ENCODE data around the gene CYTH4.
A peak's percentile ranks its signal among the peaks of the same experiment; 100 is the strongest.
"Not testable (repeated sequence)": the region's sequence is repeated elsewhere in the genome, so short reads cannot be mapped to it uniquely, and the experiment has no call there.

Gene CYTH4

DNA sequence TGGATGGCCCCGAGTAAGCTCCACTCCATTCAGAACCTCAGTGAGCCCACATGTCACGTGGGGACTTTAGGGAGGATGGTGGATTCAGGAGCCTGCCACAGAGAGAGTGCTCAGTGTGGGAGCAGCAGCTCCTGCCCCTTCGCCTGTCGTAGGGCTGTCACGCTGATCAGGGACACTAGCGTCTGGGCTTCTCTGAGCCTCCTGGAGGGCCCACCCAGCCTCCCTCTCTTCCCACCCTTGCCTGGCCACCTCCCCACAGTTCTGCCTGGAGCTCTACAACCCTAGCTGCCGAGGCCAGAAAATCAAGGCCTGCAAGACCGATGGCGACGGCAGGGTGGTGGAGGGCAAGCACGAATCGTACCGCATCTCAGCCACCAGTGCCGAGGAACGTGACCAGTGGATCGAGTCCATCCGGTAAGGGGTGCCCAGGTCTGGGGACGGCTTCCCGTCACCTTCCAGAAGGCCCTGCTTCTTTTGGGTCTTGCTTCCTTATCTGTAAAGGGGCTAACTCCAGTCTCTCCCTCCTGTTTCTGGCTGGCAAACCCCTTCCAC lies 29.5 kb downstream of the CYTH4 start:
- DNase-seq, result no peak

DNA sequence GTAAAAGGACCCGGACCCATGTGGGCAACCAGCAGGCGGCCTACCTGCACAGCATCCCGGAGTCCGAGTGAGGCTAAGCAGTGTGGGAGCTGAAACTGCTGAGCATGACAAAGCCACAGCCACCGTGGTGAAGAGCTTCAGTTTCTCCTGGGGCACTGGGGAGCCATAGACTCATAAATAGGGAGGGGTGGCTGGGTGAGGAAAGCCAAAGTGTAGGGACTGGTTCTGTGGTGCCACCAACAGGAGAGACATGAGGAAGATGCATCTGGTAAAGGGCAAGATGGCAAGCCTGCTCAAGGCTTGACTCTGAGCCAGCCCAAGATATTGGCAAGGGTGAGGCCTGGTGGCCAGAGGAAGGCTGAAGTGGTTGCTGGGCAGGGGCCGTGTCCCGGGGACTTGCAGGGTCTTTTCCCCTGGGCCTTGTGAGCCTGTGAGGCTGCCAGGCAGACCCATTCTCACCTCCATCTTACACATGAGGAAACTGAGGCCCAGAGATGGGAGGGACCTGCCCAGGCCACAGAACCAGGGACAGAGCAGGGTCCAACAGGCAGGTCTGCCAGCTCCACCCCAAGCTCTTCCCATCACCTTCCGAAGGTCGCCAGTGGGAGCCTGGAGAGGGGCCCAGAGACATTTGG lies 30.4 kb downstream of the CYTH4 start:
- peak; percentile 51 for DNase-seq

DNA sequence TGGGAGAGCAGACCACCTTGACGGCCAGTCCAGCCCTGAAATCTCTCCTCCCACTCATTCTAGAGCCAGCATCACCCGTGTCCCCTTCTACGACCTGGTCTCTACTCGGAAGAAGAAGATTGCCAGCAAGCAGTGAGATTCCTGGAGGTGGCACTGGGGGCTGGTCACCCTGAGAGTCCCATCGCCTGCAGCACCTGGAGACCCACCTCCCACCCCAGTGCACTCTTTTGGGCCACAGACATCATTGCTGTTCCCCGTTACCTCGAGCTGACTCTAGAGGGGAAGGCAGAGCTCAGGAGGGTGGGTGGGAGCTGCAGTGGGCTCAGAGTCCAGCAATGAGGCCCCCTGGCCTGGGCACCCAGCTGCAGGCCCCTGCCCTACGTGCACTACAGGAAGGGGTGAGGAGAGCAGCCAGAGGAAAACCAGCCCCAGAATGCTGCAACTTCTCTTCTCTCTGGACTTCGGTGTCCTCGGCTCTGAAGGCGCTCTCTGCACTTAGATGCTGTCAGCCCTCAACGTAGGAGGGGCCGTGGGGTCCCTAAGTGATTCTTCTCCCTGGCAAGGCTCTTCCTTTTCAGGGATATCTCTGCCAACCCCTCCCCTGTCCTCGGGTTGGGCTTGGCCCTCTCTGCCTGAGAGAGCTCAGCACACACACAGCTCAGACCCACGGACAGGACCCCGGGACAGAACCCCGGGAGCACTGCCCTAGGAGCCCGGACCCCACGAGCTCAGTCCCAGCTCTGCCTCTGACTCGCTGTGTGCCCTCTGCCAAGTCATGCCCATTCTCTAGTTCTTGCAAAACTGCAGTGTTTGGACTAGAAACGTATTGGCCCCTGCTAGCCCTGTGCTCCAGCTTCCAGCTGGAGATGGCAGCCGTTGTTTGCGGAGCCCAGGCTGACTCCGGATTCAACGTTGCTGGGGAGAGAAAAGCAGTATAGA lies 31.3 kb downstream of the CYTH4 start:
- DNase-seq, result no peak

- DNase-seq, result peak; percentile 57
Measured at GRCh38 chr22:37314315-37315074, 32.2 kb downstream of the CYTH4 start.

DNA sequence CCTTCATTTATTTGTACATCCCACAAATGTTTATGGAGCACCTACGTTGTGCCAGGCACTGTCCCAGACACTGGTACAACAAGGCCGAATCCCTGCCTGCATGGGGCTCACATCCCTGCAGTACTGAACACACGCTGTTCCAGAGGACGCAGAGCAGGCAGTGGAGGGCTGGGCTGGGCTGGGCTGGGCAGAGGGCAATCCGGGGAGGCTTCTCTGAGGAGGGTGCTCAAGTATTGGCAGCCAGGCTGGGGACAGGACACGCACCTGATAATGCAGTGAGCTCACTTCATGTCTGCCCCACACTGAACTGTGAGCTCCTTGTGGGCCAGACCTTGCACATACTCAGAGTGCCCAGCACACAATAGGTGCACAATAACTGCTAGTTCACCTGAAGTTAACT lies 34.1 kb downstream of the CYTH4 start:
- no peak for DNase-seq

DNA sequence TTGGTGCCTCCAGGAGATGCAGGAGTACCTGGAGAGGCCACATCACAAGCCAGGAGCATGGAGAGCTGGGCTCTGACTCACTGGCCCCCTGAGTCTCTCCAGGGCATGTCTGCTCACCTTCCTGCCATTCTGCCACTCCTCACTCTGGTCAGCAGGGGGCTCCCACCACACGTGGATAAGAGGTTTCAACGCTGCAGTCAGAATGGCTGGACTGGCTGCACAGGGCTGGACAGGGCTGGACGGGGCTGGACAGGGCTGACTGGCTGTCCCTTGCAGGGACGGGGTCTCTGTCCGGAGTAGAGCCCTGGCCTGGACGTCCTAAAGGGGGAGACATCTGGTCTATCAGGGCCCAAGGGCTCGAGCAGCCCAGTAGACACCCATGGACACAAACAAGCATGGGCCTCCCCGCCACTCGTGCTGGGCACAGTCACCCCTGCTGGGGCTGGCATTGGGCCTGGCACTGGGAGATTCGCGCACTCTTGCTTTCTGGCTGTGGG lies 34.6 kb downstream of the CYTH4 start:
- peak; percentile 81 for DNase-seq

GRCh38 chr22:37317698-37318210 lies 35.4 kb downstream of the CYTH4 start:
- no peak for DNase-seq

DNA sequence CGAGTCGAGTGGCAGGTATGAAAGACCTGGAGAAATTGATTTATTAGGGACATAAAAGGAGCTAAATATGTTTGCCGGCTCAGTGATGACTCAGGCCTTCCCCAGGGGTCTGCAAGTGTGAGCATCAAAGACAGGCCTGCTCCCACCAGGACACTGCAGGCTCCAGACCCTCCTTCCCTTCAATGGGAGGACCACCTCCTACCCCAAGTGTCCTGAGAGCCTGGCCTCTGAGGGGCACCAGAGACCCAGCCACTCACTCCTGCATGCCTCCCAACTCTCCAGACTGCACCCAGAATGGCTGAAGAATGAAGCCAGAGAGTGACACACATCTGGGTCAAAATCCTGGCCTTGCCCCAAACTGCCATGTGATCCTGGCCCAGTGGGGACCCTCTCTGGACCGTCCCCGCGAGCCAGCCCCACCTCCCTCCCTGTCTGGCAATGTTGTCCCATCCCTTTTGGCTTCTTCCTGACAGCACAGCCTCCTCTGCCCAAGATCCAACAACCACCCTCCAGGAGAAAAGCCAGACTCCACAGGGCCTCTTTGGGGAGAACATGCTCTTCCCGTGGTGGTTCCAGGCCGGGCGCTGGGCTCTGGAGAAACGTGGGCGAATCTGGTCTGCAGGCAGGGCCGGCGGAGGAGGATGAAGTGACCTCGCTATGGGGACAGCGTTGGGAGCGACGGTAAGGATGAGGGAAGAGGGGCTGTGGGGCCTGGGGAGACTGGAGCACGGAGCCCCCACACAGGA lies 36.2 kb downstream of the CYTH4 start:
- no peak for DNase-seq

DNA sequence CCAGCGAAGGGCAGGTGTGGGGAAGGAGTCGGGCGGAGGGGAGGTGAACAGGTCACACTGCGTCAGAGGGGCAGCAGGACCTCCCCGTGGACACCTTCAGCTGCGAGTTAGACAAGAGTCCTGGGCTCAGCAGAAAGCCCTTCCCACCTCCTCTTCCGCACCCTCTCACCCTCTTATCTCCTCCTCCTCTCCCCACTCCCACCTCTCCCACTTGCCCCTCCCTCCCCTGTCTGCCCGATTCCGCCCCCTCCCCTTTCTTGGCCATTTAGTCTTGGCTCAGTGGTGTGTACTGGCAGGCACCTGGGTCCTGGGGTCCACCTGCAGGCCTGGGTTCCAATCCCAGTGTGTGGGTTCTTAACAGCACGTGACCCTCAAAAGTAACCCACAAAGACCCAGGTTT lies 37.2 kb downstream of the CYTH4 start:
- DNase-seq, result no peak

DNA sequence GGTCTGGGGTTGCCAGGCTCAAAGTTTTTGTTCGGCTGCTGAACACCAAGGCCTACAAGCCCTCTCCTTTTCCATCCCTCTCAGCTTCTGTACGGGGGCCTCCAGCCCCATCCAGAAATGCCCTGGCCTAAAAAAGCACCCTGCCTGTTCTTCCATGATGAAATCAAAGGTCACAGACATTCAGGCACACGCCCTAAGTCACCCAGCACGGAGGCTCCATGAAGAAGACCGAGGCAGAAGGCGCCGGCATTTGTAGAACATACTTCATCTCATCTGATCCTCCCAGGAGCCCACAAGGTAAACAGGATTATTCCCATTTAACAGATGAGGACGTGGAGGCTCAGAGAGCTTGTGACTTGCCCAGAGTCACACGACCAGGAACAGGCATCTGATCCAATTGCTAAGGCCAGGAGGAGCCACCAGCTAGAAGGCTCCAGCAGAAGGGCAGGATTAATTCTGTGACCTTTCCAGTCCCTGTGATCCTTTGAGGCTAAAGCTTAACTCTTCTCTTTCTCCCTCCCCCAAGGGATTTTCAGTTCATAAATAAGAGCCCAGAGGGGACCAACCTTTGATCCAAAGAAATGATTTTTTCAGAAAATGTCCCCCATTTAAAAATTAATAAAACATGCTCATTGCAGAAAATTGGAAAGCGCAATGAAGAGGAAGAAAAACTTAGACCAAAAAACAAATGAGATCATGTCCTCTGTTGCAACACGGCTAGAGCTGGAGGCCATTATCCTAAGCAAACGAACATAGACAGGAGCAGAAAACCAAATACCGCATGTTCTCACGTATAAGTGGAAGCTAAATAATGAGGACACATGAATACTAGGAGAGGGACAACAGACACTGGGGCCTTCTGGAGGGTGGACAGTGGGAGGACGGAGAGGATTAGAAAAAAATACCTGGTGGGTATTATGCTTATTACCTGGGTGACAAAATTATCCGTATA lies 38.7 kb downstream of the CYTH4 start:
- no peak for DNase-seq

DNA sequence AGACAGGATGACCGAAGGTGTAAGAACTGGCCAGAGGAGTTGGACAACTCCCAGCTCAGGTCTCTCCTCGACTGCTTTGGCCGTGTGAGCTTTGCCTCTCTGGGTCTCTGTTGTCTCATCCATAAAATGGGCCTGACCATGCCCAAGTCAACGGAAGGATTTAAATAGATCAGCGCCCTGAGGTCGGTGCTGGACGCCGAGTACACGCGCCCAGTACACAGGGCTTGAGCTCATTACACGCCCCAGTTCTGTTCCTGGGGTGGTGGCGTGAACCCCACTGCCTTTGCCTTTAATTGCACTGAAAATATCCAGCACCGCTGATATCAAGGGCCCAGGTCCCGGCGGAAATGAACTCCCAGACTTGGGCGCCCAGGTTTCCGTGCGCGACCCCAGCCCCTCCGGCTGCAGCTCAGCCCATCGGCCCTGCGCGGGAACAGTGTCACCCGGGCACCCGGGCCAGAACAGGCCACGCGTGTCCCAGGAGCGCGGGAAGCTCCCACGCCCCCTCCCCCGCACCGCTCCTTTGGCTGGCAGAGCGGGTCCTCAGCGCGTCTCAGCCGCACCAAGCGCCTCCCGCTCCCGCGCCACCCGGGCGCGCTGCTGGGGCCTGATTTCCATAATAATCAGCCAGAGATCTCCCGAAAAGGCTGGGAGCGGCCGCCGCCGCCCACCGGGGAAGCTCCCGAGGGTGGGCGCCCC lies 42.2 kb downstream of the CYTH4 start:
- no peak for DNase-seq

DNA sequence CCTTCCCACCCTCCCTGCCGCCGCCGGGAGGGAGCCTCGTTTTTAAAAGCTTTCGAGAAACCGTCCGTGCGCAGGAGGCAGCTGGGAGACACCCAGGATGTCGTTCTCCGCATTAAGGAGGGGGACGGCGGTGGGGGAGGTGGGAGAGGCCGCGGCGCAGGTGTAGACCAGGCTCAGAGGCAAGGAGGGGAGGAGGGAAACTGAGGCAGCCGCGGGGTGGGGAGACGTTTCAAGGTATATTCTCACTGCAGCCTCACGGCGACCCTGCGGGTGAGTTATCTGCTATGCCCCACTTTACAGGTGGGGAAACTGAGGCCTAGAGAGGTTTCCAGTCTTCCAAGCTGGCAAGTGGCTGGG lies 42.7 kb downstream of the CYTH4 start:
- no peak for DNase-seq

DNA sequence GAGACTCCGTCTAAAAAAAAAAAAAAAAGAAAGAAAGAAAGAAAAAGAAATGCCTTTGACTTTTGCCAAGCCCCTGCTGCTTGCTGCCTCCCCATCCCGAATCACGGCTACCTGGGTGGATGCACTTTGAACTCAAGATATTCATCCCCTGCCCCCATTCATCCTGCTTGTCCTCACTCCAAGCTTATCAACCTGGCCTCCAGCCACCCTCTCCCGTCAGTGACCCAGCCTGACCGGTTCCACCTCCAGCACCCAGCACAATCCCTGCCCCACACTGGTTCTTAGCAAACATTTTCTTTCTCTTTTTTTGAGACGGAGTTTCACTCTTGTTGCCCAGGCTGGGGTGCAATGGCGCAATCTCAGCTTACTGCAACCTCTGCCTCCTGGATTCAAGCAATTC lies 44.4 kb downstream of the CYTH4 start:
- no peak for DNase-seq

GRCh38 chr22:37328017-37328416 lies 45.7 kb downstream of the CYTH4 start:
- DNase-seq, result no peak

DNA sequence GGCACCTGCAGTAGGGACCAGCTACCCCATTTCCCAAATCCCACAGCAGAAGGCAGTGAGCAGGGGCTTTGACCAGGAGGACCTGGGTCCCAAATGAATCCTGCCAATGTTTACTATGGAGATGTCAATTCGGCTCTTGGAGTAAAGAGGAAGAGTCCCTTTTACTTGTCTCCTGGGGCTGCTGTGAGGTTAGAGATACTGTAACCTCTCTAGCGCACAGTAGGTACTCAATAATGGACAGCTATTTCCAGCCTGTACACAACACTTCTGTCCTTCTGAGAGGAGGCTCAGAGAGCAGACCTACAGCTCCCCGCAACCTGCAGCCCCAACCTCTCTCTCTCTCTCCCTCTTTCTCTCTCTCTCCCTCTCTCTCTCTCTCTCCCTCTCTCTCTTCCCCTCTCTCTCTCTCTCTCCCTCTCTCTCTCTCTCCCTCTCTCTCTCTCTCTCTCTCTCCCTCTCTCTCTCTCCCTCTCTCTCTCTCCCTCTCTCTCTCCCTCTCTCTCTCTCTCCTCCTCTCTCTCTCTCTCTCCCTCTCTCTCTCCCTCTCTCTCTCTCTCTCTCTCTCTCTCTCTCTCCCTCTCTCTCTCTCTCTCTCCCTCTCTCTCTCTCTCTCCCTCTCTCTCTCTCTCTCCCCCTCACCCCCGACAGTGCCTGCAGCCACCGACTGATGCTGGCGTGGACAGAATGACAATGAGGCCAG lies 46.4 kb downstream of the CYTH4 start:
- not testable (repeated sequence) for DNase-seq

- no peak for DNase-seq
Measured at GRCh38 chr22:37329238-37330140, 47.2 kb downstream of the CYTH4 start.

DNA sequence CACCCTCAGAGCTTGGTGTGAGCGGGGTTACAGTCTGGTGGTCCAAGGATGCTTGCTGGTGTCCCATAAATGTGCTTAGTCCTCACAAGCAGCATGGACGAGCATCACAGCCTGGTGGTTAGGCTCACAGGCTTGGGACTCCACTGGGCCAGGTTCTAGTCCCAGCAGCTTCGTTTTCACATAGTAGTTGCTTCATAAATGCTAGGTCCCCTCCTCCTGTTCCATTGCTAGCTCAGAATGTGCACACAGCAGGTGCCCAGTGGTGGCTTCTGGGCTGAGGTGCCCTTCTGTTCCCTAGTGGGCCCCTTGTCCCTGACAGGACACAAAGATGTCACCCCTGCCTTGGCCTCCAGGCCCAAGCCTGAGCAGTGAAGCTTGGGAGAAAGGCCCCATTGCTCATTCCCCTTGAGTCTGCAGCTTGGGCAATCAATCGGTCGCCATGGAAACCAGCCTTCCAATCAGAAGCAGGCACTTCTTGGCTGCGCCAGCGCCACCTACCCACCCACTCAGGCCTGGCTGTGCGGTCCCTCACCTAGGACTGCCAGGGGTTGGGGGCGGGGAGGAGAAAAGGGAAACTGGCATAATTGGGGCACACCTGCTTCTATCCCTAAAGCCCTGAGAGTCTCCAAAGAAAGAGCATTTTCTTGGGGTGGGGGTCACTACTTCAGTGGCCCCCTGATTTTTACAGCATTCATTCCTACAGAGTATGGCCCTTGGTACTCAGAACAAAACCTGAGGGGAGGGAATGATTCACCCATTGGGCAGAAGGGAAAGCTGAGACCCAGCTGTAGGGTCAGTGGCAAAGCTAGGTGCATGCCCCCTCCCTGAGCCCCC lies 48.1 kb downstream of the CYTH4 start:
- peak; percentile 74 for DNase-seq

DNA sequence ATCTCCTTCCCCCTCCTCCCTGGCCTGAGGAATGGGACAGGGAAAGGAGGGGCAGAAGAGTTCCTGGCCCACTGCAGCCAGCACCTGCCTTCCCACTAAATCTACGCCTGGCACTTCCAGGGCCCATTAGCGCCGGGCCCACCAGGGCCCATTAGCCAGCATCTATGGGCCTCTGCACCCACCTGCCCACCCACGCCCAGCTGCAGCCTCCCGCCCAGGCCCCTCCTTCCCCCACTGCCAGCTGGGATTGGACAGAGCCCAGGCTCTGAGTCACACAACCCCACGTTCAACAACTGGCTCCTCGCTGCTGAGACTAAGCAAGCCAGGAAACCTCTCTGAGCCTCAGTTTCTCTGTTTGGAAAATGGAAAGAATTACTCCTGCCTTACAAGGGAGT lies 48.7 kb downstream of the CYTH4 start:
- DNase-seq, result no peak
